Prostate gland (tissue), 2 donors: ENCODE results near the gene AFAP1. TPM values are rescaled to one million over a fixed set of nuclear protein-coding genes. Genes with fewer than 3 reads are reported as not detected.
"Not testable (repeated sequence)": the region's sequence is repeated elsewhere in the genome, so short reads cannot be mapped to it uniquely, and the experiment has no call there.

Experiments
- DNase-seq: peaks from one replicate; pipeline ENCODE4 v3.0.0-alpha.2; 2019; ENCODE audit warnings: low spot score
- H3K27ac ChIP-seq, 2 donors: fragments of 200-600 bp; sonication (generic); 2 replicates each; pipeline ENCODE4 v1.5.1; 2017 to 2019
- H3K27me3 ChIP-seq: fragments of 200-600 bp; sonication (generic); replicated peaks from 2 replicates; pipeline ENCODE4 v1.5.1; 2019; ENCODE audit not compliant: insufficient read depth
- H3K36me3 ChIP-seq, 2 donors: fragments of 200-600 bp; sonication (generic); 1 replicate in 1 of 2; 2 replicates in 1 of 2; pipeline versions ENCODE4 v1.5.1 to v1.8.1; 2017 to 2019
- H3K4me1 ChIP-seq: fragments of 200-600 bp; sonication (generic); replicated peaks from 2 replicates; pipeline ENCODE4 v1.5.1; 2019
- H3K4me3 ChIP-seq, 2 donors: fragments of 200-600 bp; sonication (generic); 2 replicates each; pipeline ENCODE4 v1.5.1; 2017 to 2019
- H3K9me3 ChIP-seq: fragments of 200-600 bp; sonication (generic); 2 replicates; pipeline ENCODE4 v1.5.1; 2017
- POLR2A ChIP-seq: fragments of 450-650 bp; IDR thresholded peaks from one replicate; pipeline ENCODE4 v1.6.1; 2016; ENCODE audit warnings: antibody characterized with exemption, mild to moderate bottlenecking
- POLR2AphosphoS5 ChIP-seq: sonication (generic); formaldehyde crosslinking; IDR thresholded peaks from one replicate; pipeline ENCODE4 v1.6.1; 2017; ENCODE audit warnings: antibody characterized with exemption
- whole genome bisulfite sequencing: methylation state at CpG from one replicate; pipeline ENCODE4 v1.1.5; 2018; 5-methylcytosine and 5-hydroxymethylcytosine counted together
- intact Hi-C: fragments of 100-400 bp; cut with DNase I; formaldehyde crosslinking; loops from one replicate; pipeline ENCODE4 v1.14.2; 2022
- total RNA-seq, 2 donors: library from RNA; depleted of rRNA; stranded (reverse); fragments of >200 nt; gene quantifications; one replicate each; pipeline ENCODE4 v1.1.0, GENCODE V29; 2016
- TF ChIP-seq, protein P1 (sequence below), 4 experiments: fragments of 200-600 bp in 2 of 4; fragments of 450-650 bp in 2 of 4; sonication (generic) in 2 of 4; IDR thresholded peaks; 1 replicate in 3 of 4; 2 replicates in 1 of 4; pipeline ENCODE4 v1.5.1; 2016 to 2019; ENCODE audit warnings: antibody characterized with exemption in 4 of 4, mild to moderate bottlenecking in 2 of 4, moderate library complexity in 2 of 4

Gene AFAP1
- total RNA-seq, 2 donors from 2014 or later: 17.5 to 19.8 TPM

GRCh38 chr4:7945709-7946380 lies 6.2 kb upstream of the AFAP1 start:
- TF ChIP-seq POLR2AphosphoS5 (no peak), POLR2A (no peak)
- TF ChIP-seq, protein P1, sequence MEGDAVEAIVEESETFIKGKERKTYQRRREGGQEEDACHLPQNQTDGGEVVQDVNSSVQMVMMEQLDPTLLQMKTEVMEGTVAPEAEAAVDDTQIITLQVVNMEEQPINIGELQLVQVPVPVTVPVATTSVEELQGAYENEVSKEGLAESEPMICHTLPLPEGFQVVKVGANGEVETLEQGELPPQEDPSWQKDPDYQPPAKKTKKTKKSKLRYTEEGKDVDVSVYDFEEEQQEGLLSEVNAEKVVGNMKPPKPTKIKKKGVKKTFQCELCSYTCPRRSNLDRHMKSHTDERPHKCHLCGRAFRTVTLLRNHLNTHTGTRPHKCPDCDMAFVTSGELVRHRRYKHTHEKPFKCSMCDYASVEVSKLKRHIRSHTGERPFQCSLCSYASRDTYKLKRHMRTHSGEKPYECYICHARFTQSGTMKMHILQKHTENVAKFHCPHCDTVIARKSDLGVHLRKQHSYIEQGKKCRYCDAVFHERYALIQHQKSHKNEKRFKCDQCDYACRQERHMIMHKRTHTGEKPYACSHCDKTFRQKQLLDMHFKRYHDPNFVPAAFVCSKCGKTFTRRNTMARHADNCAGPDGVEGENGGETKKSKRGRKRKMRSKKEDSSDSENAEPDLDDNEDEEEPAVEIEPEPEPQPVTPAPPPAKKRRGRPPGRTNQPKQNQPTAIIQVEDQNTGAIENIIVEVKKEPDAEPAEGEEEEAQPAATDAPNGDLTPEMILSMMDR (IDR thresholded peaks at IDR 0.05): no peak
- no peak for DNase-seq
- no peaks in the 10 kb centered on the region for H3K9me3 ChIP-seq
- H3K4me1 ChIP-seq: no peaks in the 10 kb centered on the region
- H3K27ac ChIP-seq: no peak overlapping the region
- no peak overlapping the region for H3K4me3 ChIP-seq
- WGBS: 86% methylated on average over 14 of the region's 14 CpGs
- no peaks in the 10 kb centered on the region for H3K36me3 ChIP-seq
- intact Hi-C loops: no loop called here
- H3K27me3 ChIP-seq: no peaks in the 10 kb centered on the region

GRCh38 chr4:7944599-7945220 lies 5.0 kb upstream of the AFAP1 start:
- Histone ChIP-seq H3K36me3 (no peaks in the 10 kb centered on the region), H3K27me3 (no peaks in the 10 kb centered on the region), H3K9me3 (no peaks in the 10 kb centered on the region), H3K4me1 (no peaks in the 10 kb centered on the region), H3K4me3 (no peak overlapping the region), H3K27ac (no peak overlapping the region)
- intact Hi-C loops: no loop called here
- DNase-seq: no peak
- no peak for TF ChIP-seq POLR2AphosphoS5
- TF ChIP-seq, protein P1 (IDR thresholded peaks at IDR 0.05): no peak
- 75% methylated on average over 5 of the region's 5 CpGs for WGBS

DNA sequence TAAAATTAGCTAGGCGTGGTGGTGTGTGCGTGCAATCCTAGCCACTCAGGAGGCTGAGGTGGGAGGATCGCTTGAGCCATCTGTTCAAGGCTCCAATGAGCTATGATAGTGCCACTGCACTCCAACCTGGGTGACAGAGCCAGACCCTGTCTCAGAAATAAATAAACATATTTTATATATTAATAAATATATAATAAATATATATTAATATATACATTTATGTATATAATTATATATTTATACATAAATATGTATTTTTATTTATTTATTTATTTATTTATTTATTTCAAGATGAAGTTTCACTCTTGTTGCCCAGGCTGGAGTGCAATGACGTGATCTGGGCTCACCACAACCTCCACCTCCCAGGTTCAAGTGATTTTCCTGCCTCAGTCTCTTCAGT lies 4.0 kb upstream of the AFAP1 start:
- DNase-seq, H3K36me3 ChIP-seq, intact Hi-C loops, H3K9me3 ChIP-seq, H3K27me3 ChIP-seq, H3K4me3 ChIP-seq, H3K4me1 ChIP-seq, H3K27ac ChIP-seq: not testable (repeated sequence)
- WGBS: 95% methylated on average over 4 of the region's 4 CpGs

DNA sequence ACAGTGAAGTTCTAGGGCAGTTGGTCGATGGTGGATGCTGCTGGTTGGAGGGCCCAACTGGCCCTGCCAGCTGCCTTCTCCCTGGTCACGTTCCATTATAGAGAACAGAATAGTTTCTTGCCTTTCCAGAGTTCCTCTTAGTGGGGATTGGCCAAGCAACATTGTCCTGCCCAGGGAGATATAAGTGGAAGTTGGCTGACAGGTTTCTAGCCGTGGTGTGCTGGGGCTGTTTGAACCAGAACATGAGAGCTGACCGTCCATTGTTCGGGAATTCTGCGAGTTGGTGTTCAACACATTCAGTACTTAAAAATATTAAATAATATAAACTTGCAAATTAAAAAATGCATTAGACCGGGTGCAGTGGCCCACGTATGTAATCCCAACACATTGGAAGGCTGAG lies 3.5 kb upstream of the AFAP1 start:
- intact Hi-C loops: no loop called here
- Histone ChIP-seq H3K27me3 (no peaks in the 10 kb centered on the region), H3K9me3 (no peaks in the 10 kb centered on the region), H3K4me1 (no peaks in the 10 kb centered on the region), H3K27ac (no peak overlapping the region), H3K4me3 (no peak overlapping the region), H3K36me3 (no peaks in the 10 kb centered on the region)
- no peak for DNase-seq
- TF ChIP-seq POLR2AphosphoS5 (no peak), POLR2A (no peak)
- 93% methylated on average over 8 of the region's 8 CpGs for WGBS

- H3K27ac ChIP-seq: no peak overlapping the region
- no peak overlapping the region for H3K4me3 ChIP-seq
- H3K4me1 ChIP-seq: no peaks in the 10 kb centered on the region
- no peak for DNase-seq
- TF ChIP-seq, protein P1 (IDR thresholded peaks at IDR 0.05): no peak
- TF ChIP-seq POLR2AphosphoS5 (no peak), POLR2A (no peak)
- no peaks in the 10 kb centered on the region for H3K36me3 ChIP-seq
- 90% methylated on average over 4 of the region's 4 CpGs for WGBS
- intact Hi-C loops: no loop called here
- H3K27me3 ChIP-seq: no peaks in the 10 kb centered on the region
- no peaks in the 10 kb centered on the region for H3K9me3 ChIP-seq
These were observed 2.4 kb upstream of the AFAP1 start for GRCh38 chr4:7941965-7942496.
